ENCODE data around the gene AGAP3.

The AGAP3 gene

GRCh38 chr7:151141855-151142685 is 55.8 kb downstream of the AGAP3 start:
- no peak for TF ChIP-seq CTCF (IDR thresholded peaks at IDR 0.05)
- Histone ChIP-seq H3K27ac (no peak overlapping the region), H3K4me1 (ENCODE audit: control insufficient read depth in 1 of 2, insufficient read depth in 1 of 2, low read depth in 1 of 2, low read length in 1 of 2) (no peaks in the 10 kb centered on the region), H3K36me3 (peaks cover 5% of the 10 kb centered on the region), H3K27me3 (no peaks in the 10 kb centered on the region), H3K9me3 (no peaks in the 10 kb centered on the region), H3K4me3 (ENCODE audit: low read depth in 1 of 2, low read length in 1 of 2) (no peak overlapping the region)

- Histone ChIP-seq H3K4me3 (ENCODE audit: low read depth in 1 of 2, low read length in 1 of 2) (no peak overlapping the region), H3K27ac (no peak overlapping the region), H3K9me3 (no peaks in the 10 kb centered on the region), H3K27me3 (peaks cover 3% of the 10 kb centered on the region), H3K36me3 (peaks cover 5% of the 10 kb centered on the region), H3K4me1 (ENCODE audit: control insufficient read depth in 1 of 2, insufficient read depth in 1 of 2, low read depth in 1 of 2, low read length in 1 of 2) (no peaks in the 10 kb centered on the region)
- no peak for TF ChIP-seq CTCF (IDR thresholded peaks at IDR 0.05)
Observed at GRCh38 chr7:151142686-151143040, 56.4 kb downstream of the AGAP3 start.

- Histone ChIP-seq H3K4me3 (ENCODE audit: low read depth in 1 of 2, low read length in 1 of 2) (no peak overlapping the region), H3K27ac (no peak overlapping the region), H3K4me1 (ENCODE audit: control insufficient read depth in 1 of 2, insufficient read depth in 1 of 2, low read depth in 1 of 2, low read length in 1 of 2) (no peaks in the 10 kb centered on the region), H3K9me3 (no peaks in the 10 kb centered on the region), H3K27me3 (peaks cover 10% of the 10 kb centered on the region), H3K36me3 (peaks cover 5% of the 10 kb centered on the region)
- no peak for TF ChIP-seq CTCF (IDR thresholded peaks at IDR 0.05)
Observed at GRCh38 chr7:151143261-151144015, 57.2 kb downstream of the AGAP3 start.

- Histone ChIP-seq H3K27ac (no peak overlapping the region), H3K4me3 (ENCODE audit: low read depth in 1 of 2, low read length in 1 of 2) (no peak overlapping the region), H3K27me3 (peaks cover 20% of the 10 kb centered on the region), H3K36me3 (peaks cover 5% of the 10 kb centered on the region), H3K9me3 (no peaks in the 10 kb centered on the region), H3K4me1 (ENCODE audit: control insufficient read depth in 1 of 2, insufficient read depth in 1 of 2, low read depth in 1 of 2, low read length in 1 of 2) (no peaks in the 10 kb centered on the region)
- no peak for TF ChIP-seq CTCF (IDR thresholded peaks at IDR 0.05)
Observed at GRCh38 chr7:151144387-151144786, 58.1 kb downstream of the AGAP3 start.

GRCh38 chr7:151146761-151147160 is 60.5 kb downstream of the AGAP3 start:
- peaks cover 5% of the 10 kb centered on the region for H3K36me3 ChIP-seq
- no peaks in the 10 kb centered on the region for H3K9me3 ChIP-seq
- TF ChIP-seq CTCF (IDR thresholded peaks at IDR 0.05): no peak

More at GRCh38 chr7:151146761-151147160, 60.5 kb downstream of the AGAP3 start:
- Histone ChIP-seq H3K4me1 (ENCODE audit: control insufficient read depth in 1 of 2, insufficient read depth in 1 of 2, low read depth in 1 of 2, low read length in 1 of 2) (no peaks in the 10 kb centered on the region), H3K27me3 (peaks cover 44% of the 10 kb centered on the region), H3K4me3 (ENCODE audit: low read depth in 1 of 2, low read length in 1 of 2) (no peak overlapping the region), H3K27ac (no peak overlapping the region)

Data from neutrophil (primary cell).